Measurements from ENCODE around the gene PRLR. TPM values are rescaled to one million over a fixed set of nuclear protein-coding genes. Genes with fewer than 3 reads are reported as not detected.
"Not testable (repeated sequence)": the region's sequence is repeated elsewhere in the genome, so short reads cannot be mapped to it uniquely, and the experiment has no call there.

PRLR gene
- polyA plus RNA-seq, 10 donors = 0.18 to 1.1 (median 0.66) TPM

DNA sequence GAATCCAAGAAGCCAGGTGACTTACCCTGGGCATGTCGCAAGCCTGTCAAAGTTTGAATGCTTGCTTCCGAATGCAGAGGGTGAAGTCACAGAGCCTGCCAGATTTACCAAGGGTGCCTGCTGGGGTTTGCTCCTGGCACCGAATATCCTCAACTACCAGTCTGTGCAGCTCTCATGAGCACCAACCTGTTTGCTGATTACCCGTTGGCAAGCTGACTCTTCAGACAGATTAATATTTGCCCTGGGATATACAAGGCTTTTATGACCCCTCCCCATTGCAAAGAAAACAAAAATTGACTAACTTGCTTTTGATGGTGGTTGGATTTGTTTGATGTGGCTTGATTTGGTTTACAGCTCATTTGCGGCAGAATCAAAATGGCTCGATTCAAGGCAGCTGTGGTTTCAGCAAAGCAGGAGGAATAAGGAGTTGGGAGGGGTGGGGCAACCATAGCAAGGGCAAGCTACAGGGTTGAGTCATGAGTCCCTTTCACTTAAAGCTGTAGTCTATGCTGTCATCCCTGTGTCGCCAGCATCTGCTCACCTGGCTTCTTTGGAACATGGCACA is 100.3 kb downstream of the PRLR start:
- DNase-seq = no peak

DNA sequence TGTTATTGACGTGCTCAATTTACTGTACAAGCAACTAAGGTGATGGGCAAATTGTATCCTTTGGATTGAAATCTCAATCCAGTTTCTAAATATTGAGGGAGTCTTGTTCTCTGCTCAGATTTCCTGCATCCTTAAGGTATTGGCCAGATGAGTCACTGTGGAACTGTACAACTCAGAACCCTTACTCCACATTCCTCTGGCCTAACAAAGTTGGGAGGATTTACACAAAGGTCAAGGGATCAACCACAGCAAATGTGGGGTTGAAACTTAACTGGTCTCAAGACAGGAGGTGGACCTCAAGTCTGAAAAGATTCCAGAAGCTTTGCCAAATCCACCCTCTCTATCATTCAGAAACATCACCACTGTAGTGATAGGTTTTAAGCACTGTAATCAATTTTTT is 101.0 kb downstream of the PRLR start:
- DNase-seq = peak in 1 of 3 donors; percentile 56

DNA sequence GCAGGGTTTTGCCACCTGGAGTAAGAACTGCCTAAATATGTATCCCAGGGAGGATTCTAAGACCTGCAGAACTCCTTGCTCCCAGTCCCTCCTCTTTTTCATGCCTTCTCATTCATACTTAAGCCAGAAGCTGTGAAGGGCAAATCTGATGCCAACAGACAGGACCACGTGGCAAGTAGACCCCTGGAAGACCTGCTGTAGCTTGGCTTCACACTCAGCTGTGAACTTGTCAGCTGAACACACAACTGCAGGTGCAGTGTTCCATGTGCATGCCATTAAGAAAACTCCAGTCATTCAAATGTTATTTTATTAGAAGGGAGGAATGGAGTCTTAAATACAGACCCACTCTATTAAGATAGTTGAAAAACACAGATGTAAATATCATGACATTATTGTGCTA is 103.3 kb downstream of the PRLR start:
- DNase-seq = no peak

DNA sequence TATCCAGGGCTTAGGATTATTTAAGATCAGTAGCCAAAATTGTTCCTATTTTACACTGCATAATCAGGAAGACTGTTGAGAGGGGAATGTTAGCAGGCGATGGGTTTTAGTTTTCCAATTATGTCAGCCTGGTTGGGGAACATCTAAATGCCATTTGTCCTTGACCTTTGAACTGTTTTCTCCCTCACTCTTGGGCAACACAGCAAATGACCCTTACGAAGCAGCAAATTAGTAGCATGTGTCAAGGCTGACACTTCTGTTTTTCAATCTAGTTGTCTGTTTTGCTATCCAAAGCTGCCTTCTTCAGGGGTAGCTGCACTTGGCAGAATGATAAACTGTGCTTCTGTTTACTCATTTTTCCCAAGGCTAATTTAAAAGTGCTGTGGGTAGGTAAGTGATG is 104.5 kb downstream of the PRLR start:
- DNase-seq = no peak

DNA sequence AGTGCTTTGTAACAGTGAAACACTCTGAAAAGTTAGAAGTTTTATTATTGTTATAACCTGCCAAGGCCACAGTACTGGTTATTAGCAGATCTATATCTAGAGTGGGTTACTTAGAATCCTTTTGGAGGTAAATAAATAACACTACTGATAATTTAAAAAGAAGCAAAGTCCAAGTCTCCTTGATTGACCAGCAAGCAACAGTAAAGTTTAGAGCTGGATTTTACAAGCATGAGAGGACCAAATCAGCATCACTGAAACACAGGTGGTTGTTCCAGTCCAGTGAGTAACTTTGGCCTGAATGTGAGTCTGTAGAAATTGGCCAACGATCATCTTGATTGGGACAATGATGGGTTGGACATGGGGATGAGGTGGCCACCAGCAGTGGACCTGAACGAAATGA is 105.4 kb downstream of the PRLR start:
- DNase-seq = no peak

DNA sequence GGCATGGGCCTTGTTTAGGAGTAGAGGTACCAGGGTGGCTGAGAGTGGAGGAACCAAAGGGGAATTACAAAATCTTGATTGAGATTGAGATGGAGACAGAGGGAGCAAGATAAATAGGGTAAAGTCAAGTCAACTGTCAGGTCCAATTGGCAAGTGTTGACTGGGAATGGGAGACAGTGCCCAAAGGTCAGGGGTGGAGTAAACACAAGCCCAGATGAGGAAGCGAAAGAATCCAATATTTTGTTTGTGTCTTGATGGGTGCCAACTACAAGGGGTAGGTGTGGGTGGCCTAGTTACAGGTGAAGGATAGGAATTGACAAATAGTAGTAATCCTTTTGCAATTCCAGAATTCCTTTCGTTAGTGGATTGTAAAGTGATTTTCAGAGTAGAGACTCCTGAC is 107.5 kb downstream of the PRLR start:
- no peak for DNase-seq

DNA sequence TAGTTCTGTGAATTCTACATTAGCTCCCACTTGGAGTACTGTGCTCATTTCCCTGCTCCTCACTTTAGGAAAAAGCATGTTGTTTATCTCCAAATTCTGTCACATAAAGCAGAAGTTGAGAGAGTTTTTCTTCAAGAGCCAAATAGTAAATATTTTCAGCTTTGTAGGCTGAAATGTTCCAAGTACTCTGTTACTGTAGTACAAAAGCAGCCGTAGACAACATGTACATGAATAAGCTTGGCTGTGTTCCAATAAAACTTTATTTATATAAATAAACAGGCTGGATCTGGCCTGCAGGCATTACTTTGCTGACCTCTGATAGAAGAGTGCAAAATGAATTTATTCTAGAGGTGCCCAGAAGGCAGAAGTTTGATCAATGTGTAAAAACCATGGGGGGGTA is 109.6 kb downstream of the PRLR start:
- no peak for DNase-seq

DNA sequence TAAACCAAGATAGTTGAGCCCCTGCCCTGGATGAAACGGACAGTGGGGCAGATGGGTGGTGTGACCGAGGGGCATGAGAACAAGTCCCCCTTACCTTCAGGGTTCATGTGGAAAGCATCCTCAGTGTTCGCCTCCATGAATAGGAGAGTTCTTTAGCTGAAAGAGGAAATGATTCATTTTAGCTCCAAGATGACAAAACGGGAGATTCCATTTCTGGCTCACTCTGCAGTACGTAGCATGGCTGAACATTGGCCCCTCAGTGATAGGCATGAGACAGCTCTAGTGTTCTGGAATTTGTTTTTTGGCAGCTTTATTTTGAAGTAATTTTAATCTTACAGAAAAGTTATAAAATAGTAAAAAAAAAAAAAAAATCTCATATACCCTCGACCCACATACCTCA is 112.3 kb downstream of the PRLR start:
- peak in 1 of 3 donors; percentile 43 for DNase-seq

DNA sequence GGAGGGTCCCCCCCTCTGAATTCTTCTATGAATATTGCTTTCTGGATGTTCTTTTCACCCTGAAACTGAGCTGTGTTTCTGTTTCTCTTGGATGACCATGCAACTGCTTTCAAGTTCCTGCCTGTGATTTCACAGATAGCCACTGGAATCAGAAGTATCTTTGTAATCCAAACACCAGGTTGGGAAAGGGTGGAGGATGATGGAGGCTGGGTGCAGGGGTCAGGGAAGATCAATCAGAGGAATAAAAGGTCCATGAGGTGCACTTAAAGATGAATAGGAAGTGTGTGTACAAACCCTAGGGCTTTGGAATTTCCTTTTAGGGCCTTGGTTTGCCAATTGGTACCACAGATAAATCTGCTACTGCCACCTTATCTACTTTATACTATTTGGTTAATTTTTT is 114.4 kb downstream of the PRLR start:
- DNase-seq = no peak

DNA sequence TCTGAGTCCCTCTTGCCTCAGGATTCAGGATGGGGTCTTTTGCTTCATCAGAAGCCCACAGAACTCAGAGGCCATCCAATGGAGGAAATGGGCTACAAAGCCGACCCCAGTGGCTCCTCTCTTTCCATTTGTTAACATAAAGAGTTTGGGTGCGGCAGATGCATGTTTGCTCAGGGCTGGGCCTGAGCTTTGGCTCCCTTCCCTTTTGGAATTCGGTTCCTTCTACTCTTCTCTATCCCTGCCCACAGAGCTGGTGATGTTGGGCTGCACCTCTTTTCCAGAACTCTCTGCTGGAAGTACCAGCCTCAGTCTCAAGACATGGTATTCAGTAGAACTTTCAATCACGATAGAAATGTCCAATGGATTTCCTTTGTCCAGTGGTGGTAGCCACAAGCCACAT is 115.6 kb downstream of the PRLR start:
- DNase-seq = no peak

DNA sequence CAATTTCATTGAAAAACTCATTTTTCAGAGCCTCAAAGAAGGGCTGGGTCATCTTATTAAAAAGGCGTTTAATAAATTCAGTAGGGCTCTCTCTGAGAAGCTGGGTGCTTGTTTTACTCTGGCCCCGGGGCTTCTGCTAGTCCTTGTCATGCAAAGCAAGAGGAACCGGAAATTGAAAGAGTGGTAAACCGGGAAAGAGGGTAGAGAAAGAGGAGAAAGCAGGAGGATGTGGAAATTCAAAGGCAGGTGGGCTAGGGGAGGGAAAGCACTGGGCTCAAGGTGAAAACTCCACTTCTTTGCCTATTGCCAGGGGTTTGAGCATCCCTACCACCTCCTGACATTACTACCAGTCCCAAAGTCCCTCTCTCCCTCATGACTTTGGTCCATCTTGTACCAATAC is 118.0 kb downstream of the PRLR start:
- no peak for DNase-seq

DNA sequence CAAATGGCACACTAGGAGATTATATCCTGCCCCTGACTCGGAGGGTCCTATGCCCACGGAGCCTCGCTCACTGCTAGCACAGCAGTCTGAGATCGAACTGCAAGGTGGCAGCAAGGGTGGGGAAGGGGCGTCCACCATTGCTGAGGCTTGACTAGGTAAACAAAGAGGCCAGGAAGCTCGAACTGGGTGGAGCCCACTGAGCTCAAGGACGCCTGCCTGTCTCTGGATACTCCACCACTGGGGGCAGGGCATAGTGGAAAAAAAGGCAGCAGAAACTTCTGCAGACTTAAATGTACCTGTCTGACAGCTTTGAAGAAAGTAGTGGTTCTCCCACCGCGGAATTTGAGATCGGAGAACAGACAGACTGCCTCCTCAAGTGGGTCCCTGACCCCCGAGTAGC is 125.7 kb downstream of the PRLR start:
- DNase-seq = not testable (repeated sequence)

DNA sequence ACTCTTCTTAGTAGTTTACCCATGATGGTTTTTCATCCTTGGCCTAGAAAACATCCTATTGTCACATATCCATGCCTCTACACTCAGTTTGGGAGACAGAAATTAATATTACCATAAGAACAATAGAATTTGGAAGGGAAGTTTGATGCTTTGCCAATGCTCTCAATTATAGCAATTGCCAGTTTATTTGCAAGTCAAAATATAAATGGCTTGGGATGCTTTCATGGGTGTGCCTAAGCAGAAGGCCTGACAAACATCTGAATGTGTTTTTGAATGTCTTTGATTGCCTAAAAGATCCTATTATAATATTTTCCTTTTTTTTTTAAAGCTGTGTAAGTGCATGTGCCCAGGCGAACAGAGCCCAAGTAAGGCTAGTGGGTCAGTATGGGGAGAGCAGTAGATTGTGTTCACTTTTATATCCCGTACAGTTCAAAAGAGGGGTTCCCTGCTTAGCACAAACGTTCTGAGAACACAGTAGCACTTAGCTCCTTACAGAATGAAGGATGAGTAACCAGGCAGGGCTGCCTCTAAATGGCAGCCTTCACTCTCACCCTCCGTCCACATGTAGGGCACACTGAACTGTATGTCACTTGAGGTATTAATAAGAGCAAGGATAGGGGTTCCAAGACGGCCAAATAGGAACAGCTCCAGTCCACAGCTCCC is 126.5 kb downstream of the PRLR start:
- no peak for DNase-seq

DNA sequence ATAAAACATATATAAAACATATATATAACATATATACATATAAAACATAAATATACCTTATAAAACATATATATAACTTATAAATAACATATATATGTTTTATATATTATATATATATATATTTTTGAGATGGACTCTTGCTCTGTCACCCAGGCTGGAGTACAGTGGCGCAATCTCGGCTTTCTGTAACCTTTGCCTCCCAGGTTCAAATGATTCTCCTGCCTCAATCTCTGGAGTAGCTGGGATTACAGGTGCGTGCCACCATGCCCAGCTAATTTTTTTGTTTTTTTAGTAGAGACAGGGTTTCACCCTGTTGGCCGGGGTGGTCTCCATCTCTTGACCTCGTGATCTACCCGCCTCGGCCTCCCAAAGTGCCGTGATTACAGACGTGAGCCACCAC is 128.6 kb downstream of the PRLR start:
- DNase-seq = not testable (repeated sequence)

DNA sequence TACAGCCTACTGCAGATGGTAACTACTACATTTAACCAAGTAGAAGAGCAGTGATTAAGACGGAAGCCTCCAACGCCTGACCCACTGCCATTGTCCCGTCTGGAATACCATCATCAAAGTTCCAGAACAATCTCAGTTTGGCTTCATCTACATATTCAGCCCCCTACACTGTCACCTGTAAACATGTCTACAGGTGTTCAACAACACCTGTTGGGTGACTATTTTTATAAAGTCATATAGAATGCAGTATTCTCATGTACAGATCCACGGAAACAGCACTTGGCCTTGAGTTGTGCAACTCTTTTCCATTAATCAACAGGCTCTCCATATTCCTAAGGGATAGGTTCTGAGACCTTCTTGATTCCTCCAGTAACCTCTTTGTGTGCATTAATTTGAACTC is 129.3 kb downstream of the PRLR start:
- no peak for DNase-seq

DNA sequence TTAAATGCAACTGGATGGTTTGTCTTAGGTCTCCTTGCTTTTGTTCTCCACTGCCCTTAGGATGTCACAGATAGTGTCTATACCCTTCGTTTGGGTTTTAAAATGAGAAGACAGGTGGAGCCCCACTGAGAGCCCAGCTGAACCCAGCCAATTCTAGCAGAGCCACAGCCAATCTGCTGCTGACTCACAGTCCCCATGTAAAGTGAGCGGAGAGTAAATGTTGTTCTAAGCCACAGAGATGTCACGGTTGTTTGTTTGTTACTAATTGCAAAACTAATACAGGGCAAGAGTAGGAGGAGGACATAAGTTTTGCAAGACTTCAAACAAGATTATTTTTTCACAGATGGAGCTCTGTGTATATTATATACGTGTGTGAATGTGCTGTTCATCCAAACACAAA is 132.1 kb downstream of the PRLR start:
- no peak for DNase-seq

DNA sequence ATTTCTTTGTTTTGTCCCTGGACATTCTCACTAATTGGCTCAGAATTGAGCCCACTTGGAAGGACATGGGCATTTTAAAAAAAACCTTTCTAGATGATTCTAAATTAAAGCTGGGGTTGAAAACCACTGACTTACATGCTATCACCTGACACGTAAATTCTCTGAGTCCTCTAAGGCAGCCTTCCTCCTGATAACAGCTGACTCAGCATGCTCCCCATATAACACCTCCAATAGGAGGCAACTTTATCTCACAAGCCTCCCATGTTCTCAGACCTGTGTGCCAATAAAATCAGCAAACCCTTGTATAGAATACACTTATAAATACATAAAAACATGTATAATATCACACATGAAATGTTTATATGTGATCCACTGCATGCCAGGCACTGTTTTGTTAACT is 133.4 kb downstream of the PRLR start:
- DNase-seq = no peak

DNA sequence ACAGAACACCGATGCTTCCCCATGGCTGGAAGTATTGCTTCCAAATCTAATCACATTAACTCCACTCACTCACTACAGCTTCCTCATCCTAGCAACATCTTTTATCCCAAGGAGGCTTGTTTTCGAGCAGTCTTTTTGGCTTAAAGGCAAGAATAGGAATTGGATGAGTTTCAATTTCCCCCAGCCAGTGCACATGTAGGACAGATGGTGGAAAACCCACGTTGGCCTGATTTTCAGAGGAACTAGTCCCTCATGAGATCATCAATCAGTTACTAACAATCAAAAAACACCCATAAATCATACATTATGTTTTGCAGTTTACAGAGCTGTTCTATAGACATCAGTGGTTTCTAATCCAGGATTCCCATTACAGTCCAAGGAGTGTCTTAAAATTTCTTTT is 134.1 kb downstream of the PRLR start:
- peak; percentile 35 to 77 (median 46) for DNase-seq

DNA sequence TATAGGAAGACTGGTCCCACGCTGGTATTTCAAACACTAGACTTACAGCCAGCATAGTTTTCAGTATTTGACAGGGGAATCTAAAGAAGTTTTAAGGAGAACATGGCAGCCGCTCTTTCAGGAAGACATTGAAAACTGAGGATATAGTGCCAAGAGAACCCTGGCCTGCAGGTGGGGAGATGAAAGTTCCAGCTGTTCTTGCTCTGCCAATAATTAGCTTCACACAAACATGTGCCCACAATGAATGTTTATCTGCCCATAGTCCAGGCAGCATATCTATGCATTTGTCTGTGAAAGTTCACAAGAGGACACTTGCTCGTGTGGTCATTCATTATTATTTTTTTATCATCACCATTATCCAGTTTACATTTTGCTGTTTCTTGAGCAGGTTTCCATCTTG is 134.9 kb downstream of the PRLR start:
- DNase-seq = no peak

DNA sequence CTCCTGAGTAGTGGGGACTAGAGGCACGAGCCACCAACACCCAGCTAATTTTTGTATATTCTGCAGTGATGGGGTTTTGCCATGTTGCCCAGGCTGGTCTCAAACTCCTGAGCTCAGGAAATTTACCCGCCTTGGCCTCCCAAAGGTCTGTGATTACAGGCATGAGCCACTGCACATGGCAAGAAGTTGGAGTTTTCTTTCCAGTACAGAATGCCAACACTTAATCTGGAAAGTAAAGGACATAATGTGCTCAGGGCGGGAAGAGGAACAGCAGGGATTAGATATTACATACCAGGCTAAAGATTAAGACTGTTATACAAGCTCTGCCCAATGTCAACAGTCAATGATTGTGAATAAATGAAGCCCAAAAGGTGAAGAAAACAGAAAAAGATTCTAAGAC is 135.3 kb downstream of the PRLR start:
- DNase-seq = no peak

DNA sequence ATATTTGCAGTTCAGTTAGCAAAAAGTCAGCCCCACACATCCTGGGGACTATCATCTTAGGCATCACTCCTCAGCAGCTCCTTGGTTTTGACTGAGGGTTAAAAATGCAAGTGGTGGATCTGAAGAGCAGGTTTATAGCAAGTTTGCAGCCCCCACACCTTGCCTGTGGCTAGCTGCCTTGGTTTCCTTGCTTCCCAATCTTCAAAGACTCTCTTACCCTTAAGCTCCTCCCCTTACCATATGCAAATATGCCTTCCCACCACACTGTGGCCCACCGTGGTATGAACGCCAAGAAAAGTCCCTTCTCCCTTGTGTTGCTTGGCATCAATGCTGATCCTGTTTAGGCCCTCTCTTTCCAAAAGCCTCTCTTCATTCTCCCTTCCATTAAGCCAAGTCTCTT is 137.6 kb downstream of the PRLR start:
- no peak for DNase-seq

DNA sequence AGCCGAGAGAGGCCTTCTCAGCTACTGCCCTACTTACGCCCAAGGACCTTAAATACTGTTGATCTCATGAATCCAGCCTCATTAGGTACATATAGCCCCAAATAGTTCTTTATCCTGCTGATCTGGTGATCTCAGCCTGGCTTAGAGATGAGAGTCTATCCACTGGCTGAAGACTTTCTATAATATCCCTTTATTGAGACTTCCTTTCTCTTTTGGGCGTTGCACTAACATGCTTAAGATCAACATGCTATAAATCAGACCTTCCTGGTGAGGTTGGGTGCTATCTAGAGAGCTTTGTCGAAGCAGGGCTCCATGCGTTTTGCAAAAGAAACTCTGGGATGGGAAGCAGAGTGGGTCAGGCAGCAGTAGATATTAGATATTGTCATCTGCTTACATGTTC is 138.6 kb downstream of the PRLR start:
- DNase-seq = no peak

DNA sequence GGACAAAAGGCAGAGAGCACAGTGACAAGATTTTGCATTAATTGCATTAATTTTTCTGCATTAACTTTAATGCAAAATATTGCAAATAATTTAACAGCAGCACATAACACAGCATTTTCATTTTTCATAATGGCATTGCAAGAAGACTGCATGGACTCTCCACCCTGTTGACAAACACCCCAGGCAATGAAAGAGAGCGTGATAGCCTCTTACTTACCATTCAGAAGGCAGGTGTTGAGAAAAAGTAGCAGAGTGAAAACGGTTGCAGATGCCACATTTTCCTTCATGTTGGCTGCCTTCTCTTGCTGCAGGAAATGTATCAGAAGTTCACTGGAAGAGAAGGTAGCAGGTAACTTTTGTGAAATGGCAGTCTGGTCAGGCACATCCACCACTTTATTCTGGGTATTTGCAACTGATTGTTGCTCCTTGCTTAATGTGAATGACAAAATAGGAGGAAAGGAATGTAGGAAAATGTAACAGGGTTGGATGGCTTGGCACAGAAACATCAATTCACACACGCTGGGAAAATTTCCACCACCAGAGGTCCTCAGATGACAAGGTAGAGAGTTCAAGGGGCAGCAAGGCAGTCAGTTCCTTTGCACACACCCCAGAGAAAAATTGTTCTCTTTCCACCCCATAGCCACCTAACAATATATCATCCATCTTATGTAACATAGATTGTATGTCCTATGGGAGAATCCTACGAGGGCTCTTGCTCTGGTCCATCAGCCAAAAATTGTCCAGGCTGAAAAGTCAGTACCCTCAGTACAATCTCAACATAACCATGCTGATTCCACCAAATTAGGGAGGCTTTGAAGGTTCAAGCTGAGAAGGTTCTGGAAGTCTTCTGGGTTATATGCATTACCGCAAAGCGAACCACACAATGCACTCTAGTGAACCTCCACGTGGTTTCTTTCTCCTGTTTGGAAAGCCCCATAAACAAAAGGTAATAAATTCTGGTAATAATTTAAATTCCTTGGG is 140.7 kb downstream of the PRLR start:
- DNase-seq = peak; percentile 55 to 70 (median 58)

Data from muscle of back (tissue), 11 donors.